ENCODE measurements around the gene GNG8. TPM values are rescaled to one million over a fixed set of nuclear protein-coding genes. Genes with fewer than 3 reads are reported as not detected.

Gene GNG8
- total RNA-seq: not detected
- long read RNA-seq: 0 reads

GRCh38 chr19:46635920-46636761 is at the start of gene GNG8:
Gene GNG8 (minus strand): TSS chr19:46636202. CDS start chr19:46634682, 1,520 bp downstream.
- no peak for TF ChIP-seq POLR2A (IDR thresholded peaks at IDR 0.05)
- WGBS (ENCODE audit: insufficient coverage, low coverage, low lambda C conversion rate, missing lambda C conversion rate): 32% methylated on average over 12 of the region's 34 CpGs
- Histone ChIP-seq H3K9me3 (no peaks in the 10 kb centered on the region), H3K27me3 (peaks cover 0 to 13% of the 10 kb centered on the region in 2 donors), H3K36me3 (no peaks in the 10 kb centered on the region), H3K4me3 (no peak within 1 kb of the TSS), H3K27ac (no peak within 1 kb of the TSS), H3K4me1 (peaks cover 0 to 12% (median 0%) of the 10 kb centered on the region in 4 donors)
- ATAC-seq: no peak
- no peak for DNase-seq
- intact Hi-C loops (cut with DNase I): no loop called here

GRCh38 chr19:46685189-46685588 is 49.2 kb upstream of the GNG8 start:
- WGBS (ENCODE audit: insufficient coverage, low coverage, low lambda C conversion rate, missing lambda C conversion rate): 89% methylated on average over 2 of the region's 3 CpGs
- Histone ChIP-seq H3K27me3 (no peaks in the 10 kb centered on the region), H3K9me3 (no peaks in the 10 kb centered on the region), H3K27ac (no peak overlapping the region), H3K4me3 (no peak overlapping the region), H3K4me1 (no peaks in the 10 kb centered on the region), H3K36me3 (peaks cover 0 to 94% (median 16%) of the 10 kb centered on the region in 4 donors)
- DNase-seq (no peak), ATAC-seq (no peak)
- intact Hi-C loops (cut with DNase I): no loop called here
- TF ChIP-seq POLR2A (IDR thresholded peaks at IDR 0.05) (no peak), CTCF (IDR thresholded peaks at IDR 0.05) (no peak)

GRCh38 chr19:46678110-46678732 is 42.2 kb upstream of the GNG8 start:
- no peaks in the 10 kb centered on the region for H3K9me3 ChIP-seq
- intact Hi-C loops (cut with DNase I): no loop called here
- DNase-seq (no peak), ATAC-seq (peak in 3 of 4 donors; percentile 26 to 62 (median 50))
- no peaks in the 10 kb centered on the region for H3K4me1 ChIP-seq
- WGBS (ENCODE audit: insufficient coverage, low coverage, low lambda C conversion rate, missing lambda C conversion rate): 90% methylated on average over 4 of the region's 26 CpGs
- peaks cover 0 to 66% (median 24%) of the 10 kb centered on the region in 4 donors for H3K36me3 ChIP-seq
- no peaks in the 10 kb centered on the region for H3K27me3 ChIP-seq
- no peak for TF ChIP-seq CTCF (IDR thresholded peaks at IDR 0.05)
- TF ChIP-seq POLR2A (IDR thresholded peaks at IDR 0.05): no peak
- H3K4me3 ChIP-seq: no peak overlapping the region
- no peak overlapping the region for H3K27ac ChIP-seq

- intact Hi-C loops (cut with DNase I): no loop called here
- H3K4me3 ChIP-seq: no peak overlapping the region
- DNase-seq (no peak), ATAC-seq (peak in 2 of 4 donors; percentile 13 to 22)
- no peaks in the 10 kb centered on the region for H3K9me3 ChIP-seq
- TF ChIP-seq POLR2A (IDR thresholded peaks at IDR 0.05): no peak
- TF ChIP-seq CTCF (IDR thresholded peaks at IDR 0.05): no peak
- no peaks in the 10 kb centered on the region for H3K4me1 ChIP-seq
- H3K27ac ChIP-seq: no peak overlapping the region
- 93% methylated on average over 8 of the region's 21 CpGs for WGBS (ENCODE audit: insufficient coverage, low coverage, low lambda C conversion rate, missing lambda C conversion rate)
- H3K27me3 ChIP-seq: no peaks in the 10 kb centered on the region
- H3K36me3 ChIP-seq: peaks cover 0 to 35% (median 13%) of the 10 kb centered on the region in 4 donors
Observed at GRCh38 chr19:46674416-46675178, 38.6 kb upstream of the GNG8 start.
